SK-N-SH (cell line): ENCODE results near the gene SLC7A6. TPM values are rescaled to one million over a fixed set of nuclear protein-coding genes. Genes with fewer than 3 reads are reported as not detected.

Experiments
- CTCF ChIA-PET: fragments of 300-600, 350-600 bp; formaldehyde crosslinking; extraction: SDS; loops from one replicate; lab custom pipeline; 2021; lab: Yijun Ruan, JAX
- POLR2A ChIA-PET: fragments of 350-600 bp; sonication (Branson Sonifier 250); formaldehyde crosslinking; extraction: SDS; loops from one replicate; lab custom pipeline; 2020; ENCODE audit warnings: antibody characterized with exemption, inconsistent platforms; lab: Yijun Ruan, JAX
- DNase-seq: peaks from one replicate; pipeline ENCODE4 v3.0.0; 2012
- H2AFZ ChIP-seq: fragments of 200-600 bp; sonication (generic); 2 replicates; pipeline ENCODE4 v1.8.1; 2016; ENCODE audit warnings: antibody characterized with exemption, mild to moderate bottlenecking, low read depth
- H3F3A ChIP-seq: fragments of 200-600 bp; sonication (generic); replicated peaks from 2 replicates; pipeline ENCODE3; 2016; ENCODE audit warnings: antibody characterized with exemption, mild to moderate bottlenecking; ENCODE audit not compliant: insufficient read depth
- H3K27ac ChIP-seq, 2 experiments: fragments of 200-500 bp in 1 of 2; fragments of 200-600 bp in 1 of 2; sonication (Bioruptor generic) in 1 of 2; sonication (generic), shearing (Covaris generic) in 1 of 2; 2 replicates each; pipeline versions ENCODE4 v1.5.1 to v1.6.1; 2014 to 2016; ENCODE audit warnings: low read depth in 2 of 2, inconsistent platforms in 1 of 2, low read length in 1 of 2, mild to moderate bottlenecking in 1 of 2, mixed read lengths in 1 of 2
- H3K27me3 ChIP-seq: fragments of 200-600 bp; sonication (generic), shearing (Covaris generic); 2 replicates; pipeline ENCODE4 v1.6.1; 2016; ENCODE audit warnings: mixed run types; ENCODE audit not compliant: insufficient read depth
- H3K36me3 ChIP-seq, 2 experiments: fragments of 200-500 bp in 1 of 2; fragments of 200-600 bp in 1 of 2; sonication (Bioruptor generic) in 1 of 2; sonication (generic) in 1 of 2; replicated peaks in 1 of 2; 2 replicates each; pipeline versions ENCODE3 to v1.5.1; 2014 to 2016; ENCODE audit warnings: low read length in 1 of 2, mild to moderate bottlenecking in 1 of 2; ENCODE audit not compliant: insufficient read depth in 2 of 2, control insufficient read depth in 1 of 2
- H3K4me1 ChIP-seq, 2 experiments: fragments of 200-500 bp in 1 of 2; fragments of 200-600 bp in 1 of 2; sonication (Bioruptor generic) in 1 of 2; sonication (generic), shearing (Covaris generic) in 1 of 2; 2 replicates each; pipeline versions ENCODE4 v1.5.1 to v1.6.1; 2014 to 2016; ENCODE audit warnings: low read depth in 1 of 2, low read length in 1 of 2, mixed run types in 1 of 2; ENCODE audit not compliant: insufficient read depth in 2 of 2, control insufficient read depth in 1 of 2
- H3K4me2 ChIP-seq: fragments of 200-600 bp; sonication (generic), shearing (Covaris generic); 2 replicates; pipeline ENCODE4 v1.6.1; 2017; ENCODE audit warnings: mixed run types
- H3K4me3 ChIP-seq, 2 experiments: fragments of 200-500 bp in 1 of 2; fragments of 200-600 bp in 1 of 2; sonication (Bioruptor generic) in 1 of 2; sonication (generic), shearing (Covaris generic) in 1 of 2; 2 replicates each; pipeline versions ENCODE4 v1.5.1 to v1.8.1; 2014 to 2016; ENCODE audit warnings: low read depth in 2 of 2, inconsistent platforms in 1 of 2, low read length in 1 of 2, mild to moderate bottlenecking in 1 of 2, mixed read lengths in 1 of 2, moderate library complexity in 1 of 2
- H3K79me2 ChIP-seq: fragments of 200-600 bp; sonication (generic); 2 replicates; pipeline ENCODE4 v1.8.1; 2017; ENCODE audit warnings: mild to moderate bottlenecking; ENCODE audit not compliant: insufficient read depth
- H3K9ac ChIP-seq: fragments of 200-600 bp; sonication (generic); 2 replicates; pipeline ENCODE4 v1.6.1; 2017; ENCODE audit warnings: mixed run types
- H3K9me2 ChIP-seq: fragments of 200-600 bp; sonication (generic); 2 replicates; pipeline ENCODE4 v1.6.1; 2017; ENCODE audit warnings: mixed run types
- H3K9me3 ChIP-seq: fragments of 200-600 bp; sonication (generic); 2 replicates; pipeline ENCODE4 v1.6.1; 2017; ENCODE audit warnings: mixed run types, mild to moderate bottlenecking, moderate library complexity
- H4K20me1 ChIP-seq: fragments of 200-600 bp; sonication (generic); 2 replicates; pipeline ENCODE4 v1.6.1; 2017; ENCODE audit warnings: mild to moderate bottlenecking, mixed run types; ENCODE audit not compliant: insufficient read depth
- ELF1 ChIP-seq: IDR thresholded peaks from 2 replicates; pipeline ENCODE4 v1.4.0; 2012
- FOSL2 ChIP-seq: IDR thresholded peaks from 2 replicates; pipeline ENCODE4 v1.4.0; 2012; ENCODE audit warnings: low read depth, mild to moderate bottlenecking, moderate library complexity, borderline replicate concordance
- FOXM1 ChIP-seq: IDR thresholded peaks from 2 replicates; pipeline ENCODE4 v1.4.0; 2012; ENCODE audit warnings: low read depth, mild to moderate bottlenecking
- GATA2 ChIP-seq: sonication (generic); formaldehyde crosslinking; IDR thresholded peaks from 2 replicates; pipeline ENCODE4 v1.5.0; 2020; ENCODE audit warnings: mild to moderate bottlenecking, missing genetic modification reagents
- MXI1 ChIP-seq: IDR thresholded peaks from 2 replicates; pipeline ENCODE4 v1.6.1; 2012; ENCODE audit warnings: mild to moderate bottlenecking, low read depth, low read length, improper control_type of control experiment
- NRF1 ChIP-seq: IDR thresholded peaks from 2 replicates; pipeline ENCODE4 v1.6.1; 2012; ENCODE audit warnings: low read depth, mild to moderate bottlenecking, low read length
- RAD21 ChIP-seq: IDR thresholded peaks from 2 replicates; pipeline ENCODE4 v1.6.1; 2012; ENCODE audit warnings: mild to moderate bottlenecking, low read length
- RCOR1 ChIP-seq: fragments of 150-350 bp; IDR thresholded peaks from 2 replicates; pipeline ENCODE4 v1.6.1; 2017; ENCODE audit warnings: antibody characterized with exemption, low read length
- RFX5 ChIP-seq: IDR thresholded peaks from 2 replicates; pipeline ENCODE4 v1.6.1; 2012; ENCODE audit warnings: mild to moderate bottlenecking, improper control_type of control experiment, low read length
- SIN3A ChIP-seq: IDR thresholded peaks from 2 replicates; pipeline ENCODE4 v1.6.1; 2012; ENCODE audit warnings: low read depth, mild to moderate bottlenecking, low read length, moderate library complexity, borderline replicate concordance
- SMC3 ChIP-seq: IDR thresholded peaks from 2 replicates; pipeline ENCODE4 v1.6.1; 2012; ENCODE audit warnings: low read depth, low read length, improper control_type of control experiment
- TAF1 ChIP-seq: IDR thresholded peaks from 2 replicates; pipeline ENCODE4 v1.6.1; 2012; ENCODE audit warnings: low read depth, mild to moderate bottlenecking, low read length, moderate library complexity, borderline replicate concordance
- WGBS: methylation state at CpG from one replicate; pipeline ENCODE4 v1.1.6; 2017; ENCODE audit warnings: low lambda C conversion rate; 5-methylcytosine and 5-hydroxymethylcytosine counted together
- polyA plus RNA-seq, 3 experiments: library from polyadenylated mRNA; depleted of rRNA; stranded (reverse); fragments of >200 nt; gene quantifications; 2 replicates each; pipeline ENCODE4 v1.2.3, GENCODE V29; 2012
- TF ChIP-seq, protein P1 (sequence below): IDR thresholded peaks from 2 replicates; pipeline ENCODE4 v1.6.1; 2012; ENCODE audit warnings: mild to moderate bottlenecking, low read depth, low read length, moderate library complexity
- TF ChIP-seq, protein P2 (sequence below): IDR thresholded peaks from 2 replicates; pipeline ENCODE4; 2012
- TF ChIP-seq, protein P3 (sequence below): IDR thresholded peaks from 2 replicates; pipeline ENCODE4 v1.4.0; 2012; ENCODE audit warnings: low read depth

Gene SLC7A6
- polyA plus RNA-seq, 1 of the 3 experiments (the other 2 are of a cell fraction) = 19.0 TPM

DNA sequence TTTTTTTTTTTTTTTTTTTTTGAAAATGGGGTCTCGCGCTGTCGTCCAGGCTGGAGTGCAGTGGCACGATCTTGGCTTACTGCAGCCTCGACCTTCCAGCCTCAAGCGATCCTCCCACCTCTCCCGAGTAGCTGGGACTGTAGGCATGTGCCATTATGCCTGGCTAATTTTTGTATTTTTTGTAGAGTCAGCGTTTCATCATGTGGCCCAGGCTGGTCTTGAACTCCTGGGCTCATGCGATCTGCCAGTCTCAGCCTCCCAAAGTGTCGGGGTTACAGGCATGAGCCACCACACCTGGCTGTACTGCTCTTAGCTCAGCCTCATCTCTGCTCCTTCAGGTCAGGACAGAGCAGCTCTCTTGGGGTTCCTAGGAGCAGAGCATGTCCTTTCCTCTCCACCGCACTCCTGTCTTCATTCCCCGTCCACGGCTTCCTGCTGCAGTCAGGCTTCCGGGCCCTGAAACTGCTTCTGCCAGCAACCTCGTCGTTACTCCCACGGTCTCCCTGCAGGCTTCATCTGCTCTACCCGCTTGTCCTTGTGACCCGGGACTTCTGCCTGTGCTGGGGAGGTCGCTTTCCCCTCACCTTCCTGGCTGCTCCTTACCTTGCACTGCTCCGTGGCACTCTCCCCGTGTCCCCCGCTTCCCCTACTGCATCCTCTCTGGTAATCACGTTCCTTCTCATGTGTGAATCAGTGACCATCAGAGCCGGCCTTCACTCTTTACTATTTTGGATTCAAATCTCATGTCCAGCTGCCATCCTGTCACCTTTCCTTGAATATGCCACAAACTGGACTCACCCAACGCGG, 84.5 kb downstream of the SLC7A6 start (continued):
- TF ChIP-seq, protein P1, sequence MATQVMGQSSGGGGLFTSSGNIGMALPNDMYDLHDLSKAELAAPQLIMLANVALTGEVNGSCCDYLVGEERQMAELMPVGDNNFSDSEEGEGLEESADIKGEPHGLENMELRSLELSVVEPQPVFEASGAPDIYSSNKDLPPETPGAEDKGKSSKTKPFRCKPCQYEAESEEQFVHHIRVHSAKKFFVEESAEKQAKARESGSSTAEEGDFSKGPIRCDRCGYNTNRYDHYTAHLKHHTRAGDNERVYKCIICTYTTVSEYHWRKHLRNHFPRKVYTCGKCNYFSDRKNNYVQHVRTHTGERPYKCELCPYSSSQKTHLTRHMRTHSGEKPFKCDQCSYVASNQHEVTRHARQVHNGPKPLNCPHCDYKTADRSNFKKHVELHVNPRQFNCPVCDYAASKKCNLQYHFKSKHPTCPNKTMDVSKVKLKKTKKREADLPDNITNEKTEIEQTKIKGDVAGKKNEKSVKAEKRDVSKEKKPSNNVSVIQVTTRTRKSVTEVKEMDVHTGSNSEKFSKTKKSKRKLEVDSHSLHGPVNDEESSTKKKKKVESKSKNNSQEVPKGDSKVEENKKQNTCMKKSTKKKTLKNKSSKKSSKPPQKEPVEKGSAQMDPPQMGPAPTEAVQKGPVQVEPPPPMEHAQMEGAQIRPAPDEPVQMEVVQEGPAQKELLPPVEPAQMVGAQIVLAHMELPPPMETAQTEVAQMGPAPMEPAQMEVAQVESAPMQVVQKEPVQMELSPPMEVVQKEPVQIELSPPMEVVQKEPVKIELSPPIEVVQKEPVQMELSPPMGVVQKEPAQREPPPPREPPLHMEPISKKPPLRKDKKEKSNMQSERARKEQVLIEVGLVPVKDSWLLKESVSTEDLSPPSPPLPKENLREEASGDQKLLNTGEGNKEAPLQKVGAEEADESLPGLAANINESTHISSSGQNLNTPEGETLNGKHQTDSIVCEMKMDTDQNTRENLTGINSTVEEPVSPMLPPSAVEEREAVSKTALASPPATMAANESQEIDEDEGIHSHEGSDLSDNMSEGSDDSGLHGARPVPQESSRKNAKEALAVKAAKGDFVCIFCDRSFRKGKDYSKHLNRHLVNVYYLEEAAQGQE = no peak
- TF ChIP-seq MXI1 (no peak), ELF1 (no peak), SIN3A (no peak), FOXM1 (no peak), RFX5 (no peak), GATA2 (no peak)
- TF ChIP-seq, protein P2, sequence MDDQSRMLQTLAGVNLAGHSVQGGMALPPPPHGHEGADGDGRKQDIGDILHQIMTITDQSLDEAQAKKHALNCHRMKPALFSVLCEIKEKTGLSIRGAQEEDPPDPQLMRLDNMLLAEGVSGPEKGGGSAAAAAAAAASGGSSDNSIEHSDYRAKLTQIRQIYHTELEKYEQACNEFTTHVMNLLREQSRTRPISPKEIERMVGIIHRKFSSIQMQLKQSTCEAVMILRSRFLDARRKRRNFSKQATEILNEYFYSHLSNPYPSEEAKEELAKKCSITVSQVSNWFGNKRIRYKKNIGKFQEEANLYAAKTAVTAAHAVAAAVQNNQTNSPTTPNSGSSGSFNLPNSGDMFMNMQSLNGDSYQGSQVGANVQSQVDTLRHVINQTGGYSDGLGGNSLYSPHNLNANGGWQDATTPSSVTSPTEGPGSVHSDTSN = no peak

DNA sequence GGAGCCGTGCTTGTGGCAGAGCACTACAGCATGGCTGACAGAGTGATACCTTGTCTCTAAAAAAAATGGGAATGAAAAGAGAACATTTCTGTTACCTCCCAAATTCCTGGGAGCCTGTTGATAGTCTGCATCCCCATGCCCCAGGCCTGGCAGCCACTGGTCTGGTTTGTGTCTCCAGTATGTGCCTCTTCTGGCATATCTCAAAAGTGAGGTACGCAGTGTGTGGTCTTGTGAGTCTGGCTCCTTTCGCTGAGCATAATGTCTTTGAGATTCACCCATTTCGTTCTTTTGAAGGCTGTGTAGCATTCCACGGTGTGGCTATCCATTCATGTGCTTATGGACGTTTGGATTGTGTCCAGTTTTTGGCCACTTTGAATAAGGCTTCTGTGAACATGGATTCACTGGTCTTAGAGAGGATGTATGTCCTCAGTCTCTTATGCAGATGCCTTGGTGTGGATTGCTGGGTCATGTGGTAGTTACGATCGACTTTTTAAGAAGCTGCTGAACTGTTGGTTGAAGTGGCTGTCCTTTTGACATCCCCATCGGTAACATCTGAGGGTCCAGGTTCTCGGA, 85.6 kb downstream of the SLC7A6 start:
- ChIA-PET CTCF (interaction anchor here (0.7 to 1.4 kb wide), 3 partner anchors 10 to 89 kb away, joined by 3 read pairs; no protein-coding TSS in a partner anchor), POLR2A (no interaction called here)
- H3K79me2 ChIP-seq = no peaks in the 10 kb centered on the region
- H3K9me3 ChIP-seq = no peaks in the 10 kb centered on the region
- 92% methylated on average over 10 of the region's 10 CpGs for WGBS
- TF ChIP-seq RFX5 = no peak
- no peak for TF ChIP-seq RAD21
- TF ChIP-seq, protein P3, sequence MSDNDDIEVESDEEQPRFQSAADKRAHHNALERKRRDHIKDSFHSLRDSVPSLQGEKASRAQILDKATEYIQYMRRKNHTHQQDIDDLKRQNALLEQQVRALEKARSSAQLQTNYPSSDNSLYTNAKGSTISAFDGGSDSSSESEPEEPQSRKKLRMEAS = no peak
- no peak for TF ChIP-seq SMC3
- TF ChIP-seq, protein P1 = no peak
- no peak for TF ChIP-seq NRF1
- no peak for TF ChIP-seq RCOR1
- TF ChIP-seq TAF1 = no peak
- TF ChIP-seq ELF1 = no peak
- TF ChIP-seq MXI1 = no peak
- no peak for TF ChIP-seq GATA2
- no peak for TF ChIP-seq FOSL2
- H3K27ac ChIP-seq = no peak overlapping the region
- H3K9ac ChIP-seq = no peak overlapping the region
- DNase-seq = no peak
- no peaks in the 10 kb centered on the region for H4K20me1 ChIP-seq
- no peak overlapping the region for H3K4me2 ChIP-seq
- H3K36me3 ChIP-seq = peaks cover 11 to 78% of the 10 kb centered on the region in 2 experiments
- no peak overlapping the region for H2AFZ ChIP-seq
- H3K9me2 ChIP-seq = no peaks in the 10 kb centered on the region
- H3K4me1 ChIP-seq = no peaks in the 10 kb centered on the region
- no peaks in the 10 kb centered on the region for H3F3A ChIP-seq
- H3K27me3 ChIP-seq = no peaks in the 10 kb centered on the region
- no peak overlapping the region for H3K4me3 ChIP-seq
